ENCODE measurements around the gene CHN1. TPM values are rescaled to one million over a fixed set of nuclear protein-coding genes. Genes with fewer than 3 reads are reported as not detected.

The CHN1 gene
- total RNA-seq, 1 donor from 2014 or later = 30.6 TPM

DNA sequence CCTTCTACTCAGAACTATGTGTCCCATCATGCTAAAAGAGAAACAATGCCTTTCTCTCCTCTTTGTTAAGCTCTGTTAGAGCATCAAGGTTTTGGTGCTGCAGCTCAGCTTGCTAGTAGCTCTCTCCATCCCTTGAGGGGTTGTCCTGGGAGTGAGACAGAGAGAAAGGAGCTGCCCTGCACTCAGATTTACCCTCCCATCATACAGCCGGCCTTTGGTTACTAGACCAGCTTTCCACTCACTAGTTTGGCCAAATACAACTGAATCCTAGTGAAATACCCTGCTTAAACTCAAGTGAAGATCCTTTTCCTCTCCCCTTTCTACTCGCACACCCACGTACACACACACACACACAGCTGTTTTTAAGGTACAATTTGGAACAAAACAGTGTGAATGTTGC is 2.3 kb upstream of the CHN1 start:
- intact Hi-C loops (cut with DNase I) = no loop called here
- DNase-seq (no peak), ATAC-seq (no peak)
- no peaks in the 10 kb centered on the region for H3K4me1 ChIP-seq
- H3K36me3 ChIP-seq = no peaks in the 10 kb centered on the region
- H3K27ac ChIP-seq = peak overlapping the region; percentile 48
- TF ChIP-seq, protein P1, sequence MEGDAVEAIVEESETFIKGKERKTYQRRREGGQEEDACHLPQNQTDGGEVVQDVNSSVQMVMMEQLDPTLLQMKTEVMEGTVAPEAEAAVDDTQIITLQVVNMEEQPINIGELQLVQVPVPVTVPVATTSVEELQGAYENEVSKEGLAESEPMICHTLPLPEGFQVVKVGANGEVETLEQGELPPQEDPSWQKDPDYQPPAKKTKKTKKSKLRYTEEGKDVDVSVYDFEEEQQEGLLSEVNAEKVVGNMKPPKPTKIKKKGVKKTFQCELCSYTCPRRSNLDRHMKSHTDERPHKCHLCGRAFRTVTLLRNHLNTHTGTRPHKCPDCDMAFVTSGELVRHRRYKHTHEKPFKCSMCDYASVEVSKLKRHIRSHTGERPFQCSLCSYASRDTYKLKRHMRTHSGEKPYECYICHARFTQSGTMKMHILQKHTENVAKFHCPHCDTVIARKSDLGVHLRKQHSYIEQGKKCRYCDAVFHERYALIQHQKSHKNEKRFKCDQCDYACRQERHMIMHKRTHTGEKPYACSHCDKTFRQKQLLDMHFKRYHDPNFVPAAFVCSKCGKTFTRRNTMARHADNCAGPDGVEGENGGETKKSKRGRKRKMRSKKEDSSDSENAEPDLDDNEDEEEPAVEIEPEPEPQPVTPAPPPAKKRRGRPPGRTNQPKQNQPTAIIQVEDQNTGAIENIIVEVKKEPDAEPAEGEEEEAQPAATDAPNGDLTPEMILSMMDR (IDR thresholded peaks at IDR 0.05) = no peak
- H3K9me3 ChIP-seq = no peaks in the 10 kb centered on the region
- no peak overlapping the region for H3K4me3 ChIP-seq
- H3K27me3 ChIP-seq = peaks cover 28% of the 10 kb centered on the region

GRCh38 chr2:175006281-175006680 is 1.1 kb upstream of the CHN1 start:
- Histone ChIP-seq H3K4me3 (no peak overlapping the region), H3K4me1 (no peaks in the 10 kb centered on the region), H3K36me3 (no peaks in the 10 kb centered on the region), H3K9me3 (no peaks in the 10 kb centered on the region), H3K27ac (peak overlapping the region; percentile 85), H3K27me3 (peaks cover 40% of the 10 kb centered on the region)
- no peak for DNase-seq
- ATAC-seq = no peak
- TF ChIP-seq, protein P1 (IDR thresholded peaks at IDR 0.05) = no peak
- intact Hi-C loops (cut with DNase I) = no loop called here

- H3K9me3 ChIP-seq = no peaks in the 10 kb centered on the region
- H3K36me3 ChIP-seq = no peaks in the 10 kb centered on the region
- H3K27ac ChIP-seq = peak overlapping the region; percentile 85
- peak overlapping the region; percentile 65 for H3K4me3 ChIP-seq
- ATAC-seq (no peak), DNase-seq (no peak)
- intact Hi-C loops (cut with DNase I) = no loop called here
- H3K4me1 ChIP-seq = no peaks in the 10 kb centered on the region
- TF ChIP-seq, protein P1 (IDR thresholded peaks at IDR 0.05) = no peak
- peaks cover 43% of the 10 kb centered on the region for H3K27me3 ChIP-seq
Measured at GRCh38 chr2:175005733-175006264, 618 bp upstream of the CHN1 start.

- peak; percentile 56 for ATAC-seq
- Histone ChIP-seq H3K4me3 (peak overlapping the region; percentile 65), H3K4me1 (no peaks in the 10 kb centered on the region), H3K9me3 (no peaks in the 10 kb centered on the region), H3K27ac (peak overlapping the region; percentile 85), H3K27me3 (peaks cover 43% of the 10 kb centered on the region), H3K36me3 (no peaks in the 10 kb centered on the region)
- no peak for DNase-seq
- TF ChIP-seq, protein P1 (IDR thresholded peaks at IDR 0.05) = no peak
- intact Hi-C loops (cut with DNase I) = no loop called here
Measured at GRCh38 chr2:175004730-175004979, 526 bp downstream of the CHN1 start.

DNA sequence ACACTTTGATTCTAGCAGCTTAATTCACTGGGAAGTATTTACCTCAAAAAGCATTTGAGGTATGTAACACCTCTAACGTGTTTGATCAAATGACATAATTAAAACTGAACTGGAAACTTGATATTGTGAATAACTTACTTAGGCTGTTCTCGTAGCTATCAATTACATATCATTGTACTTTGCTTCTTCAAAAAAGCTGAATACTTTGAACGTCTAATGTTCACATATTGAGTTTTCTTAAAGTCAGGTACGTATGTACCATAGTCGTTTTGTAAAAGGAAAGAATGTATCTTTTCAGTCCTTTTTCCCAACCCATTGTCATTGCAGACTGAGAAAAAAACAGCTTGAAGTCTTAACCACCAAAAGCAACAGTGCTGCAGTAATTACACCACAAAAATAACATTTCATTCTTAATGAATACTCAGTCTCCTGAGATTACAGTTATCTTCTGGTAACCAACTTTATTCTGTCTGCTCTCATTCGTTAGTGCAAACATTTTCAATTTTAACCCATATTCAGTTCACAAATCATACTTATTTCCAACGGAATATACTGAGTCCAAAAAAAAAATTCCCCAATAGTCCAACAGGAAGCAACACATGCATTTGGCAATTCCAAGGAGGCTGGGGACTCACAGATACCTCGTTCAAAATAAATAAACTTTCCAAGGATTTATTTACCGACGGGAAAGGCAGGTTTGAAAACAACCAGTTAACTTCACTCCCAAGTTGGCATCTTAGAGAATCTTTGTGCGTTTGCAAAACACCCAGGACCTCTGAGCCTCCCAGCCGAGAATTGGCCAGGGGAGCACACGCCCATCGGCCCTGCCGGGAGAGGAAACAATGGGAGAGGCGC is 1.1 kb downstream of the CHN1 start:
- peaks cover 43% of the 10 kb centered on the region for H3K27me3 ChIP-seq
- H3K4me3 ChIP-seq = peak overlapping the region; percentile 65
- H3K27ac ChIP-seq = peak overlapping the region; percentile 38
- ATAC-seq = no peak
- no peak for DNase-seq
- no peaks in the 10 kb centered on the region for H3K36me3 ChIP-seq
- intact Hi-C loops (cut with DNase I) = no loop called here
- H3K4me1 ChIP-seq = no peaks in the 10 kb centered on the region
- TF ChIP-seq, protein P1 (IDR thresholded peaks at IDR 0.05) = no peak
- no peaks in the 10 kb centered on the region for H3K9me3 ChIP-seq
